Body of pancreas (tissue), 4 donors: ENCODE measurements around the gene SP7.

Experiments used
- POLR2A ChIP-seq, 3 donors: fragments of 450-650 bp; IDR thresholded peaks; one replicate each; pipeline ENCODE4 v1.6.1; 2016; ENCODE audit warnings: antibody characterized with exemption in 3 of 3, mild to moderate bottlenecking in 2 of 3
- TF ChIP-seq, protein P1 (sequence below), 7 experiments: fragments of 450-650 bp in 4 of 7; fragments of 200-600 bp in 3 of 7; sonication (generic) in 3 of 7; IDR thresholded peaks; one replicate each; pipeline ENCODE4 v1.5.1; 2016 to 2019; ENCODE audit warnings: antibody characterized with exemption in 7 of 7

DNA sequence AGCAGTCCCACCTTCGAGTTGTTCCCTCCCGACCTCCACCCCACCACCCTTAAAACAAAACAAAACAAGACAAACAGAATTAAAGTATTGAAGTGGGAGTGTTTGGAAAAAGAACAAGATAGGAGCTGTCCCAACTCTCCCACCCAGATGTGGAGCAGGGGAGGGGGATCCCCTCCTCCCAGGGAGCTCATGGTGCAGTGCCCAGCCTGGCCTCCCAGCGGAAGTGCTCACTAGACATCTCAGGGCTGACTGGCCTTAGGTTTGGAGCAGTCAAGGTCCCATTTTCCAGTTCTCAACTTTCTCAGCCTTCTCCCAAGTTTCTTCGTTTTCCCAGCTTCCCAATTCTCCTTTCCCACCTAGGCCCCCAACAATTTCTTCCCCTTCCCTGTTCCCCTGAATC, 2.9 kb downstream of the SP7 start:
- TF ChIP-seq, protein P1, sequence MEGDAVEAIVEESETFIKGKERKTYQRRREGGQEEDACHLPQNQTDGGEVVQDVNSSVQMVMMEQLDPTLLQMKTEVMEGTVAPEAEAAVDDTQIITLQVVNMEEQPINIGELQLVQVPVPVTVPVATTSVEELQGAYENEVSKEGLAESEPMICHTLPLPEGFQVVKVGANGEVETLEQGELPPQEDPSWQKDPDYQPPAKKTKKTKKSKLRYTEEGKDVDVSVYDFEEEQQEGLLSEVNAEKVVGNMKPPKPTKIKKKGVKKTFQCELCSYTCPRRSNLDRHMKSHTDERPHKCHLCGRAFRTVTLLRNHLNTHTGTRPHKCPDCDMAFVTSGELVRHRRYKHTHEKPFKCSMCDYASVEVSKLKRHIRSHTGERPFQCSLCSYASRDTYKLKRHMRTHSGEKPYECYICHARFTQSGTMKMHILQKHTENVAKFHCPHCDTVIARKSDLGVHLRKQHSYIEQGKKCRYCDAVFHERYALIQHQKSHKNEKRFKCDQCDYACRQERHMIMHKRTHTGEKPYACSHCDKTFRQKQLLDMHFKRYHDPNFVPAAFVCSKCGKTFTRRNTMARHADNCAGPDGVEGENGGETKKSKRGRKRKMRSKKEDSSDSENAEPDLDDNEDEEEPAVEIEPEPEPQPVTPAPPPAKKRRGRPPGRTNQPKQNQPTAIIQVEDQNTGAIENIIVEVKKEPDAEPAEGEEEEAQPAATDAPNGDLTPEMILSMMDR (IDR thresholded peaks at IDR 0.05): no peak
- TF ChIP-seq POLR2A (IDR thresholded peaks at IDR 0.05): no peak
